ENCODE measurements around the gene TECRL.

- TF ChIP-seq POLR2A (IDR thresholded peaks at IDR 0.05), result no peak
- no peak for TF ChIP-seq CTCF (IDR thresholded peaks at IDR 0.05)
Observed at GRCh38 chr4:64251781-64252180, 157.5 kb downstream of the TECRL start.

All from stomach (tissue), 4 donors.